GM12872 (cell line): Measurements from ENCODE around the gene ATP2B2.

ENCODE experiments used
- CTCF ChIP-seq: IDR thresholded peaks from 3 replicates; pipeline ENCODE4 v1.5.1; 2011; ENCODE audit warnings: low read depth, mild to moderate bottlenecking, low read length, moderate library complexity; ENCODE audit not compliant: insufficient read depth

Gene ATP2B2

GRCh38 chr3:10410383-10411002 is 94.9 kb downstream of the ATP2B2 start:
- no peak for TF ChIP-seq CTCF

- TF ChIP-seq CTCF = no peak
Measured at GRCh38 chr3:10408680-10409079, 96.7 kb downstream of the ATP2B2 start.

- no peak for TF ChIP-seq CTCF
Measured at GRCh38 chr3:10407361-10407760, 98.0 kb downstream of the ATP2B2 start.

DNA sequence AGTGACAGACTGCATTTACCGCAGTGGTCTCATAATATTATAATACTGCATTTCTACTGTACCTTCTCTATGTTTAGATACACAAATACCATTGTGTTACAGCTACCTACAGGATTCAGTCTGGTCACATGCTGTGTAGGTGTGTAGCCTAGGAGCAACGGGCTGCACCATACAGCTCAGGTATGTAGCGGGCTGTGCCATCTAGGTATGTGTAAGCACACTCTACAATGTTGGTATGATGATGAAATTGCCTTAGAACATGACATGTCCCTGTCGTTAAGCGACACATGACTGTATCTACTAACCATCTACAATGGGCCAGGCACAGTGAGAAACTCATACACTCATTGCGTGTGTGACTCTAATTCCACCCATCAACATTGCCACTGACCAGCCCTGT is 99.0 kb downstream of the ATP2B2 start:
- no peak for TF ChIP-seq CTCF

- no peak for TF ChIP-seq CTCF
Measured at GRCh38 chr3:10405816-10406215, 99.6 kb downstream of the ATP2B2 start.

GRCh38 chr3:10404876-10405275 is 100.5 kb downstream of the ATP2B2 start:
- TF ChIP-seq CTCF = no peak

DNA sequence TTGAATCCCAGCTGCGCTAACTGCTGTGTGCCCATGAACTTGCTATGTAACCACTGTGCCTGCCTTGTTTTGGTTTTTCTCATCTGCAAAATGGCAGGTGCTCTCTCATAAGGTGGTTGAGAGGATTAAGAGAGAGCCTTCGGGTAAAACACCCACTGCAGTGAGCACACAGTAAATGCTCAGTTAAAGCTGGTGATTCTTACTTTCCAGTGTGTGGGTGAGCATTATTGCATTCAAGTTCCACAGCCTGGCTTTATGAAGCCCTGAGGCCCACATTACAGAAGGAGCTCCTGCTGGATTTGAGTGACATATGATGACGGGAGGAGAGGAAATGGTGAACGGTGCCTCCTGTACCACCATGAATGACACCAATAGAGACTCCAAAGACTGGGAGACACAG is 101.0 kb downstream of the ATP2B2 start:
- TF ChIP-seq CTCF = no peak
